Measurements from ENCODE around the gene SNX33. TPM values are rescaled to one million over a fixed set of nuclear protein-coding genes. Genes with fewer than 3 reads are reported as not detected.

SNX33 gene
- total and polyA plus RNA-seq, 2 of the 13 experiments (the other 11 are each of a cell fraction or from before 2014, with no cell fraction given), result 11.0 to 11.6 TPM

DNA sequence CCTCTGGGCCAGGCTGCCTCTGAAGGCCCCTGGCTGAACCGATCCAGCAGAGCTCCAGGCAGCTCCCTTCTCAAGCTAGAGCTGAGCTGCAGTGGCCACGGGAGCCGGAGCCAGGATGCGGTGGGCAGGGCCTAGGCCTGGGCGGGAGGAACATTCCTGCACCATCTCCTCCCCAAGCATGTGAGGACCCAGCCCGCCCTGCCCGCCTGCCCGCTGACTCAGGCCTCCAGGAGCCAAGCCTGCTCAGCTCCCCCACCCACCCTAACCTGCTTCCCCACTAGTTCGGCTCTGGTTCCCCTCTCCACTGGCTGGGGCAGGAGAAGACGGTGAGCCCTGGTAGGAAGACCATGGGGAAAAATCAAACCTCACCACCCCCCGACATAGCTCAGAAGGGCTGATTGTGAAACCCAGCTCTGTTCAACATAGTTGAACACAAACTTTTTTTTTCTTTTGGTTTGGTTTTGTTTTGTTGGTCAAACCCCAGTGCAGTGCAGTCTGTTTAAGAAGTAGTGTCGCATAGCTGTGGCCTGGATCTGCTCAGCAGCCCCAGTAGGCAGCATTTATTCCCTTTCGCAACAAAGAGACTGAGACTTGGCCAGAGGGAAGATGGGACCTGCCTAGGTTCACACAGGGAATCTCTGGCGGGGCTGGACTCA, 13.5 kb downstream of the SNX33 start (continued):
- TF ChIP-seq, protein P1, sequence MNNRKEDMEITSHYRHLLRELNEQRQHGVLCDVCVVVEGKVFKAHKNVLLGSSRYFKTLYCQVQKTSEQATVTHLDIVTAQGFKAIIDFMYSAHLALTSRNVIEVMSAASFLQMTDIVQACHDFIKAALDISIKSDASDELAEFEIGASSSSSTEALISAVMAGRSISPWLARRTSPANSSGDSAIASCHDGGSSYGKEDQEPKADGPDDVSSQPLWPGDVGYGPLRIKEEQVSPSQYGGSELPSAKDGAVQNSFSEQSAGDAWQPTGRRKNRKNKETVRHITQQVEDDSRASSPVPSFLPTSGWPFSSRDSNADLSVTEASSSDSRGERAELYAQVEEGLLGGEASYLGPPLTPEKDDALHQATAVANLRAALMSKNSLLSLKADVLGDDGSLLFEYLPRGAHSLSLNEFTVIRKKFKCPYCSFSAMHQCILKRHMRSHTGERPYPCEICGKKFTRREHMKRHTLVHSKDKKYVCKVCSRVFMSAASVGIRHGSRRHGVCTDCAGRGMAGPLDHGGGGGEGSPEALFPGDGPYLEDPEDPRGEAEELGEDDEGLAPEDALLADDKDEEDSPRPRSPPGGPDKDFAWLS (CRISPR knock-in tag; IDR thresholded peaks at IDR 0.05; ENCODE audit: borderline replicate concordance), result no peak
- TF ChIP-seq SAP130 (CRISPR knock-in tag; IDR thresholded peaks at IDR 0.05; ENCODE audit: low read depth) (peak; percentile 24; the same call in 1 of the 2 replicates), ZNF687 (CRISPR knock-in tag; IDR thresholded peaks at IDR 0.05) (peak; percentile 74), SATB2 (CRISPR knock-in tag; IDR thresholded peaks at IDR 0.05) (no peak), HNRNPH1 (optimal IDR thresholded peaks at IDR 0.05; ENCODE audit: low read depth, low read length) (no peak), ZNF326 (CRISPR knock-in tag; IDR thresholded peaks at IDR 0.05; ENCODE audit: borderline replicate concordance) (no peak), ZNF7 (CRISPR knock-in tag; IDR thresholded peaks at IDR 0.05) (no peak), SIX1 (CRISPR knock-in tag; IDR thresholded peaks at IDR 0.05; ENCODE audit: borderline replicate concordance) (no peak), JARID2 (CRISPR knock-in tag; IDR thresholded peaks at IDR 0.05; ENCODE audit: insufficient replicate concordance) (no peak), ZNF224 (CRISPR knock-in tag; IDR thresholded peaks at IDR 0.05) (no peak), MXD3 (CRISPR knock-in tag; IDR thresholded peaks at IDR 0.05) (no peak), GPBP1L1 (CRISPR knock-in tag; IDR thresholded peaks at IDR 0.05) (no peak), KDM2A (CRISPR knock-in tag; IDR thresholded peaks at IDR 0.05; ENCODE audit: borderline replicate concordance, low read depth) (peak; percentile 29; the same call in 1 of the 2 replicates), ZFAT (CRISPR knock-in tag; conservative IDR thresholded peaks at IDR 0.05) (no peak), ZNF331 (CRISPR knock-in tag; IDR thresholded peaks at IDR 0.05) (no peak), ZBTB20 (CRISPR knock-in tag; IDR thresholded peaks at IDR 0.05; ENCODE audit: borderline replicate concordance, low read depth) (no peak)
- TF ChIP-seq, protein P2, sequence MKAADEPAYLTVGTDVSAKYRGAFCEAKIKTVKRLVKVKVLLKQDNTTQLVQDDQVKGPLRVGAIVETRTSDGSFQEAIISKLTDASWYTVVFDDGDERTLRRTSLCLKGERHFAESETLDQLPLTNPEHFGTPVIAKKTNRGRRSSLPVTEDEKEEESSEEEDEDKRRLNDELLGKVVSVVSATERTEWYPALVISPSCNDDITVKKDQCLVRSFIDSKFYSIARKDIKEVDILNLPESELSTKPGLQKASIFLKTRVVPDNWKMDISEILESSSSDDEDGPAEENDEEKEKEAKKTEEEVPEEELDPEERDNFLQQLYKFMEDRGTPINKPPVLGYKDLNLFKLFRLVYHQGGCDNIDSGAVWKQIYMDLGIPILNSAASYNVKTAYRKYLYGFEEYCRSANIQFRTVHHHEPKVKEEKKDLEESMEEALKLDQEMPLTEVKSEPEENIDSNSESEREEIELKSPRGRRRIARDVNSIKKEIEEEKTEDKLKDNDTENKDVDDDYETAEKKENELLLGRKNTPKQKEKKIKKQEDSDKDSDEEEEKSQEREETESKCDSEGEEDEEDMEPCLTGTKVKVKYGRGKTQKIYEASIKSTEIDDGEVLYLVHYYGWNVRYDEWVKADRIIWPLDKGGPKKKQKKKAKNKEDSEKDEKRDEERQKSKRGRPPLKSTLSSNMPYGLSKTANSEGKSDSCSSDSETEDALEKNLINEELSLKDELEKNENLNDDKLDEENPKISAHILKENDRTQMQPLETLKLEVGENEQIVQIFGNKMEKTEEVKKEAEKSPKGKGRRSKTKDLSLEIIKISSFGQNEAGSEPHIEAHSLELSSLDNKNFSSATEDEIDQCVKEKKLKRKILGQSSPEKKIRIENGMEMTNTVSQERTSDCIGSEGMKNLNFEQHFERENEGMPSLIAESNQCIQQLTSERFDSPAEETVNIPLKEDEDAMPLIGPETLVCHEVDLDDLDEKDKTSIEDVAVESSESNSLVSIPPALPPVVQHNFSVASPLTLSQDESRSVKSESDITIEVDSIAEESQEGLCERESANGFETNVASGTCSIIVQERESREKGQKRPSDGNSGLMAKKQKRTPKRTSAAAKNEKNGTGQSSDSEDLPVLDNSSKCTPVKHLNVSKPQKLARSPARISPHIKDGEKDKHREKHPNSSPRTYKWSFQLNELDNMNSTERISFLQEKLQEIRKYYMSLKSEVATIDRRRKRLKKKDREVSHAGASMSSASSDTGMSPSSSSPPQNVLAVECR (CRISPR knock-in tag; IDR thresholded peaks at IDR 0.05; ENCODE audit: borderline replicate concordance), result no peak
